ENCODE measurements around the gene RASAL1.
A peak's percentile ranks its signal among the peaks of the same experiment; 100 is the strongest.

The RASAL1 gene, protein sequence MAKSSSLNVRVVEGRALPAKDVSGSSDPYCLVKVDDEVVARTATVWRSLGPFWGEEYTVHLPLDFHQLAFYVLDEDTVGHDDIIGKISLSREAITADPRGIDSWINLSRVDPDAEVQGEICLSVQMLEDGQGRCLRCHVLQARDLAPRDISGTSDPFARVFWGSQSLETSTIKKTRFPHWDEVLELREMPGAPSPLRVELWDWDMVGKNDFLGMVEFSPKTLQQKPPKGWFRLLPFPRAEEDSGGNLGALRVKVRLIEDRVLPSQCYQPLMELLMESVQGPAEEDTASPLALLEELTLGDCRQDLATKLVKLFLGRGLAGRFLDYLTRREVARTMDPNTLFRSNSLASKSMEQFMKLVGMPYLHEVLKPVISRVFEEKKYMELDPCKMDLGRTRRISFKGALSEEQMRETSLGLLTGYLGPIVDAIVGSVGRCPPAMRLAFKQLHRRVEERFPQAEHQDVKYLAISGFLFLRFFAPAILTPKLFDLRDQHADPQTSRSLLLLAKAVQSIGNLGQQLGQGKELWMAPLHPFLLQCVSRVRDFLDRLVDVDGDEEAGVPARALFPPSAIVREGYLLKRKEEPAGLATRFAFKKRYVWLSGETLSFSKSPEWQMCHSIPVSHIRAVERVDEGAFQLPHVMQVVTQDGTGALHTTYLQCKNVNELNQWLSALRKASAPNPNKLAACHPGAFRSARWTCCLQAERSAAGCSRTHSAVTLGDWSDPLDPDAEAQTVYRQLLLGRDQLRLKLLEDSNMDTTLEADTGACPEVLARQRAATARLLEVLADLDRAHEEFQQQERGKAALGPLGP

DNA sequence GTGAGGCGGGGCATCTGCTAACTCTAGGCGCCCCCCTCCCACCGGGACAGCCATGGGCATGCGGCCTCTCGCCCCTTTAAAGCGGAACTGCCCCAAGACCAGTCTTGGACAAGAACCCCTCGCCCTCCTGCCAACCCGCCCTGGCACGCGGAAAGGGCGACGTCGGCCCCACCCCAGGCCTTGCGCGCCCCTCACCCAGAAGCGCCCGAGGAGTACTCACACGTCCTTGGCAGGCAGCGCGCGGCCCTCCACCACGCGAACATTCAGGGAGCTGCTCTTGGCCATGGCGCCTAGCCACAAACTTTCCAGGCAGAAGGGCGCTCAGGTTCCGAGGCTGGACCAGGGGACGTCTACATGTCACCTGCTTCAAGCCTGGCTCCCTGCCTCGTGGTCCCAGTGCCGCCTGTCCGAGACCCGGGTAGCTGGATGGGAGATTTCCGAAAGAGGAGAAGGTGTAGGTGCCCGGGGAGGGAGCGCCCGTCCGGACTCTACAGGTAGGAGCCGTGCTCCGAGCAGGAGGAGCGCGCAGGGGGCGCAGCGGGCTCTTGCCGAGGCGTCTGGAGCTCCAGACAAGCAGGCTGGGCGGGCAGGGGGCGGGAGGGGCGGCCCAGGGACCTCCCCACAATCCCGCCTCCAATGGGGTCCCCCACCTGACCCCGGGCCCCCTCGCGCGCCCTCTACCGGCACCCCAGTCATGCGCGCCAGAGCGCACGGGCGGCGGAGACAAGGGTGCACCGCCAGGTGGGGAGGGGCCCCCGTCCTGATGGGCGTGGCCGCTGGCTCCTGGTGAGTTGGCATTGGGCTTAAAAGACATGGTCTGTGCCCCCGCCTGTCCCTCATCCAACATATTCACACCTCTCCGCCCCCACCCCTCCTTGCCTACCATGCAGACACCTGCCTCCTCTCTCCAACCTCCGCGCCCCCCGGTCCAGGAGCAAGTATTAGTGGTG is at the start of gene RASAL1:
TSS of gene RASAL1 (minus strand) at position 584 of the 950 bp plus-strand sequence. CDS start at position 285, 299 bp downstream.
- DNase-seq (ENCODE audit: low read depth) = peak; percentile 44

DNA sequence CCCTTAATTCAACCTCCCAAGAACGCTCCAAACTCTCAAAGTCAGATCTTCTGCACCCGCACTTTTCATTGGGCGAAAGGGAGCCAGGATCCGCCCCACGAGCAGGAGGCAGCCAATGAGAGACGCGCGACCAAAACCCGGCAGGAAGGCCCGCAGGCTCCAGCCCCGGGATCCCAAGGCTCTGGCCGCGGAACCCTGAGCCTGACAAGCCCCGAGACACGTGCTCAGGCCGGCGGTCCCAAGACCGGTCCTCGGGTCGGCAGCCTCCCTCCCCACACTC is 49.3 kb upstream of the RASAL1 start:
- DNase-seq (ENCODE audit: low read depth) = peak; percentile 74

DNA sequence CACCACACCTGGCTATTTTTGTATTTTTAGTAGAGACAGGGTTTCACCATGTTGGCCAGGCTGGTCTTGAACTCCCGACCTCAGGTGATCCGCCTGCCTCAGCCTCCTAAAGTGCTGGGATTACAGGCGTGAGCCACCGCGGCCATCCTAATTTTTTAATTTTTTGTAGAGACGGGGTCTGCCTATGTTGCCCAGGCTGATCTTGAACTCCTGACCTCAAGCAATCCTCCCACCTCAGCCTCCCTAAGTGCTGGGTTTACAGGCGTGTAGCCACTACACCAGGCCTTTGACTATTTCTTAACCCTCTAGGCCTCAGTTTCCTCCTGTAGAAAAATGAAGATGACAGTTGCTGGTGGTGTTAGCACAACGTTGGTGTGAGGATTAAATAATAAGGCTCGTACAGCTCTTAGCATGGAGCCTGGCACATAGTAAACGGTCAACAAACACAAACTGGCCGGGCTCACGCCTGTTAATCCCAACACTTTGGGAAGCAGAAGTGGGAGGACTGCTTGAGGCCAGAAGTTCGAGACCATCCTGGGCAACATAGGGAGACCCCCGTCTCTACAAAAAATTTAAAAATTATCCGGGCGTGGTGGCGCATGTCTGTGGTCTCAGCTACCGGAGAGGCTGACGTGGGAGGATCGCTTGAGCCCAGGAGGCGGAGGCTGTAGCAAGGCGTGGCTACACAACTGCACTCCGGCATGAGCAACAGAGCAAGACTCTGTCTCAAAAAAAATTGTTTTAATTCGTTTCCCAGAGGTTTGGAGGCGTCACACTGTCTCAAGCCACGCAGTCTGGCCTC is 48.7 kb upstream of the RASAL1 start:
- no peak for DNase-seq (ENCODE audit: low read depth)

- DNase-seq (ENCODE audit: low read depth) = no peak
Observed at GRCh38 chr12:113183030-113183589, 47.5 kb upstream of the RASAL1 start.

GRCh38 chr12:113181975-113182374 is 46.4 kb upstream of the RASAL1 start:
- DNase-seq (ENCODE audit: low read depth) = no peak

DNA sequence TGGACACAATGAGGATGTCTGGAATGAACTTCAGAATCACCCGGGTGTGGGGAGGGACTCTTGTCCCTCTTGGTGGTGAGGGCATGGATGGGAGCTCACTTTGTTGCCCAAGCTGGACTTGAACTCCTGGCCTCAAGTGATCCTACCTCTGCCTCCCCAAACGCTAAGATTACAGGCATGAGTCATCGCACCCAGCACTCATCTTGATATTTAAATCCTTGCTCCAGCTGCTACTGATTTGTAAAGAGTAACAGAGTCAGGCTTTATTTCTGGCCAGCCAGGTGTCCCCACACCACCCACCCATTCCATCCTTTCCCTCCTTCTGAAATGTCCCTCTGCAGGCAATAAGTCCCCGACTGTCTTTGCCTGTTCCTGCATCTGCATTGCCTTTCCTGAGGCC is 44.8 kb upstream of the RASAL1 start:
- DNase-seq (ENCODE audit: low read depth) = no peak

DNA sequence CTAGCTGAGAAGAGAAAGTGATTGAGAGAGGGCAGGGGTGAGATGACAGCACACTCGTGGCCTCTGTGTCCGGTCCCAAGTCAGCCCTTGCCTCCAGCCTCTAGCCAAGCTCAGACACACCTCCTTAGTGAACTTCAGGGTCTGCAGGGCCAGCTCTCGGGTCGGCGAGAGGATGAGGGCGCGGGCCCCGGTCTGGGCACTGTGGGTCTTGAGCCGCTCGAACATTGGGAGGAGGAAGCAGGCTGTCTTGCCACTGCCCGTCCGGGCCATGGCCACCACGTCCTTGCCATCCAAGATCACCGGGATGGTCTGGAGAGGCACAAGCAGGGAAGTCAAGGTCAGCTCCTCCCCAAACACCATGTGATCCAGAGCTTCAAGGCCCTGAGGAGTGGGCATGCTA is 43.5 kb upstream of the RASAL1 start:
- no peak for DNase-seq (ENCODE audit: low read depth)

GRCh38 chr12:113174461-113175384 is 39.2 kb upstream of the RASAL1 start:
- DNase-seq (ENCODE audit: low read depth) = peak; percentile 45

DNA sequence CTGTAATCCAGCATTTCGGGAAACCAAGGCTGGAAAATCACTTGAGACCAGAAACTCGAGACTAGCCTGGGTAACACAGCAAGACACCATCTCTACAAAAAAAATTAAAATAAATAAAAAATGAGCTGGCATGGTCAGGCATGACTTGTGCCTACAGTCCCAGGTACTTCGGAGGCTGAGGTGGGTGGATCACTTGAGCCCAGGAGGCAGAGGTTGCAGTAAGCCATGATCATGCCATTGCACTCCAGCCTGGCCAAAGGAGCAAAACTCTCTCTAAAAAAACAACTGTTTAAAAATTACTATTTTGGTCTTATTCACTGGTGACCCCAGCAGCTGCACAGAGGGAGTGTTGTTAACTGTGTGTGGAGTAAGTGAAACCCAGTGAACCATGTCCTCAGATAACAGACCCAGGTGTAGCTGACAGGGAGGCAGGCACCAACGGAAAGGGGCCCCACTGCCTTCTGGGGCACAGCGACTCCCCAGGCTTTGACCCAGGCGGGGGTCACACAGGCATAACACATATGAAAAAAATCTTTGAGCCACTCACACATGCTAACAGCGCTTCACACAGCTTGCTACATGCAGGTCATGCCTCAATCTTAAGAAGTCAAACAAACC is 37.6 kb upstream of the RASAL1 start:
- no peak for DNase-seq (ENCODE audit: low read depth)

- DNase-seq (ENCODE audit: low read depth) = no peak
Observed at GRCh38 chr12:113172185-113172584, 36.6 kb upstream of the RASAL1 start.

DNA sequence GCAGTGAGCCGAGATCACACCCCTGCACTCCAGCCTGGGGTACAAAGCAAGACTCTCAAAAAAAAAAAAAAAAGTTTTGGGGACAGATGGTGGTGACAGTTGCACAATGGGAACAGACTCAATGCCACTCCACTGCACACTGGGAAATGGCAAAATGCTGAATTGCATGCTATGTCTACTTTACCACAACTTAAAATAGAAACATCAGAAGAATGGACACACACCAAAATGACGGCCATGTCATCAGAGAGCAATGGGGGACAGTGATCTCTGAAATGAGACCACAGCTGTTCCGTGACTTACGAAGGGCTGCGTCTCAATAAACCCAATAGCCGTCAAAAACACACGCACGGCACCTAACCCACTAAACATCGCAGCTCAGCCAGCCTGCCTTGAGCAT is 36.0 kb upstream of the RASAL1 start:
- DNase-seq (ENCODE audit: low read depth) = no peak

DNA sequence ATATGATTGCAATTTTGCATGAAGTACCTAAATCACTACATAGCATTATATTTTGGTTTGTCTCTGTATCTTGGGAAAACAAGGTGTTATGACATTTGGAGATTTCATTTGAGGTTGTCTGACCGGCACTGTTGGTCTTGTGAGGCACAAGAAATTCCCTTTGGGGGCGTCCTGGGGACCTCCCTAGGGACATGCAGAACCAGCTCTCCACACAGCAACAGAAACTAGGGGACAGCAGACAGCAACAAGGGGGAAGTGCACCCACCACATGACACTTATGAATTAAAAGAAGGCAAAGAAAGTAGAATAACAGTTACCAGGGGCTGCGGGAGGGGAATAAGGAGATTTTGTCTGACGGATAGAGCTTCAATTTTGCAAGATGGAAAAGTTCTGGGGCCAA is 35.4 kb upstream of the RASAL1 start:
- DNase-seq (ENCODE audit: low read depth) = no peak

DNA sequence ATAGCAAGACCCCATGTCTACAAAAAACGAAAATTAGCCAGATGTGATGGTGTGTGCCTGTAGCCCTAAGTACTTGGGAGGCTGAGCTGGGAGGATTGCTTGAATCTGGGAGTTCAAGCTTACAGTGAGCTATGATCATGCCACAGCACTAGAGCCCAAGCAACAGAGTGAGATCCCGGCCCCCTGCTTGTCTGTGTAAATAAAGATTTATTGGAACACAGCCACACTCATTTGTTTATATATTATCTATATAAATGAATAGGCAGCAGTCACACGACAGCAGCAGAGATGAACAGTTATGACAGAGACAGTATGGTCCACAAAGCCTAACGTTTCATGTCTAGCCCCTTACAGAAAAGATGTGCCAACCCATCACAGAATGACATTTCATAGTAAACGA is 34.9 kb upstream of the RASAL1 start:
- no peak for DNase-seq (ENCODE audit: low read depth)

GRCh38 chr12:113169697-113170096 is 34.1 kb upstream of the RASAL1 start:
- no peak for DNase-seq (ENCODE audit: low read depth)

GRCh38 chr12:113167868-113168267 is 32.3 kb upstream of the RASAL1 start:
- no peak for DNase-seq (ENCODE audit: low read depth)

GRCh38 chr12:113165521-113166450 is 30.2 kb upstream of the RASAL1 start:
- no peak for DNase-seq (ENCODE audit: low read depth)

GRCh38 chr12:113164014-113164413 is 28.5 kb upstream of the RASAL1 start:
- no peak for DNase-seq (ENCODE audit: low read depth)

DNA sequence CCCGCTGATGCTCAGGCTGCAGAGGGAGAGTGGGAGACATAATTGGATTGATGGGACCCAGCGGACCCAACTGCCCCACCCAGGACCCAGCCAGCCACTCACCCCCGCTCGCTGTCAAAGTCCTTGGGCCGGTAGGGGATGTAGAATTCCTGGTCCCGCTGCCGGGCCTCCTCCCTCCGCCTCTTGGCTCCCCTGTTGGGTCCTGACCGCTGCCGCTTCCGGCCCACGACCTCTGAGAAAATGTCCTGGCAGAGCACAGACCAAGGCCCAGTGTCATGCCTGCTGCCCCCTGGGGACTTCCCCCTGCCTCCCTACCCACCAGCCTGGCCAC is 27.4 kb upstream of the RASAL1 start:
- no peak for DNase-seq (ENCODE audit: low read depth)
